MM.1S (cell line): Measurements from ENCODE around the gene MAU2.
A peak's percentile ranks its signal among the peaks of the same experiment; 100 is the strongest.

Experiments used
- DNase-seq: peaks from one replicate; pipeline ENCODE4 v3.0.0-alpha.2; 2015
- H2AFZ ChIP-seq: fragments of 300-600 bp; sonication (generic); 2 replicates; pipeline ENCODE4 v1.6.0; 2016; ENCODE audit warnings: antibody characterized with exemption, low read length
- H3F3A ChIP-seq: fragments of 300-600 bp; sonication (generic); 2 replicates; pipeline ENCODE4 v1.6.1; 2016; ENCODE audit warnings: mild to moderate bottlenecking, antibody characterized with exemption, low read length, moderate library complexity, mixed read lengths; ENCODE audit not compliant: insufficient read depth
- H3K27ac ChIP-seq: fragments of 300-600 bp; sonication (generic); 2 replicates; pipeline ENCODE4 v1.5.1; 2016; ENCODE audit warnings: mild to moderate bottlenecking, low read length
- H3K27me3 ChIP-seq: fragments of 300-600 bp; sonication (generic); replicated peaks from 2 replicates; pipeline ENCODE4 v1.6.0; 2016; ENCODE audit warnings: low read length; ENCODE audit not compliant: insufficient read depth
- H3K36me3 ChIP-seq: fragments of 300-600 bp; sonication (generic); replicated peaks from 2 replicates; pipeline ENCODE4 v1.6.1; 2016; ENCODE audit warnings: mild to moderate bottlenecking, low read length, mixed read lengths; ENCODE audit not compliant: insufficient read depth
- H3K4me1 ChIP-seq: fragments of 300-600 bp; sonication (generic); 2 replicates; pipeline ENCODE4 v1.6.1; 2016; ENCODE audit warnings: low read length, mixed read lengths
- H3K4me2 ChIP-seq: fragments of 300-600 bp; sonication (generic); 2 replicates; pipeline ENCODE4 v1.6.0; 2016; ENCODE audit warnings: low read depth, low read length
- H3K4me3 ChIP-seq: fragments of 300-600 bp; sonication (generic); 2 replicates; pipeline ENCODE4 v1.5.1; 2016; ENCODE audit warnings: low read length, mixed read lengths
- H3K79me2 ChIP-seq: fragments of 300-600 bp; sonication (generic); 2 replicates; pipeline ENCODE4 v1.6.1; 2016; ENCODE audit warnings: mixed run types, low read length, mixed read lengths
- H3K9ac ChIP-seq: fragments of 300-600 bp; sonication (generic); 2 replicates; pipeline ENCODE4 v1.6.1; 2016; ENCODE audit warnings: low read length, mixed read lengths
- H3K9me2 ChIP-seq: fragments of 300-600 bp; sonication (generic); replicated peaks from 2 replicates; pipeline ENCODE4 v1.6.1; 2016; ENCODE audit warnings: mild to moderate bottlenecking, low read length, mixed read lengths; ENCODE audit not compliant: insufficient read depth
- H3K9me3 ChIP-seq: fragments of 300-600 bp; sonication (generic); replicated peaks from 2 replicates; pipeline ENCODE4 v1.6.1; 2016; ENCODE audit warnings: mild to moderate bottlenecking, low read length, mixed read lengths; ENCODE audit not compliant: insufficient read depth
- H4K20me1 ChIP-seq: fragments of 300-600 bp; sonication (generic); 2 replicates; pipeline ENCODE4 v1.6.1; 2016; ENCODE audit warnings: mild to moderate bottlenecking, low read length, moderate library complexity, mixed read lengths; ENCODE audit not compliant: insufficient read depth
- EZH2 ChIP-seq: fragments of 300-600 bp; sonication (generic); optimal IDR thresholded peaks from 2 replicates; pipeline ENCODE3; 2017; ENCODE audit warnings: low read depth, mild to moderate bottlenecking, antibody characterized with exemption, low read length, mixed read lengths
- EZH2phosphoT487 ChIP-seq: fragments of 300-600 bp; sonication (generic); IDR thresholded peaks from 2 replicates; pipeline ENCODE4 v1.6.1; 2018; ENCODE audit warnings: antibody characterized with exemption, low read length
- TF ChIP-seq, protein P1 (sequence below): fragments of 300-600 bp; sonication (generic); IDR thresholded peaks from 2 replicates; pipeline ENCODE4 v1.5.1; 2016; ENCODE audit warnings: antibody characterized with exemption, low read length, mixed read lengths

Gene MAU2

DNA sequence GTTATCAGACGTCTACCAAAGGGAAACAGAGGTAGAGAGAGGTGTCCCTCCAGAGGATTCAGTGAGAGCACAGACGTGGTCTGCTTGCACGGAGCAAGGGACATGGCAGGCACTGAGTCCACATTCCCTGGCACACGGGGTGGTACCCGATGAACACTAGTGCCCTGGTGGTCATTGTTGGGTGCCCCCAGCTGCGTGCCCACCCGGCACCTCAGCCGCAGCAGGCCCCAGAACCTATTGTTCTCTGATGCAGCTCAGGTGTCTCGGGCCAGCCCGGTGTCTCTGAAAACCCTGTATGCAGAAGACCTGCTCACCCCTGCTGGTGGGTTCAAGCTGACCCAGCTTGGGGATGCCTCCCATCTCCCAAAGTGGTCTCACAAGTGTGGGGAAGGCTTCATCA lies 12.3 kb upstream of the MAU2 start:
- H3F3A ChIP-seq: no peaks in the 10 kb centered on the region
- peaks cover 11% of the 10 kb centered on the region for H3K79me2 ChIP-seq
- DNase-seq: no peak
- H3K27ac ChIP-seq: no peak overlapping the region
- no peak overlapping the region for H3K4me2 ChIP-seq
- H3K9me2 ChIP-seq: no peaks in the 10 kb centered on the region
- no peak overlapping the region for H2AFZ ChIP-seq
- no peaks in the 10 kb centered on the region for H3K27me3 ChIP-seq
- H4K20me1 ChIP-seq: no peaks in the 10 kb centered on the region
- no peak overlapping the region for H3K9ac ChIP-seq
- H3K4me1 ChIP-seq: no peaks in the 10 kb centered on the region
- H3K9me3 ChIP-seq: no peaks in the 10 kb centered on the region
- H3K36me3 ChIP-seq: peaks cover 4% of the 10 kb centered on the region; the same call in 1 of the 2 replicates
- no peak overlapping the region for H3K4me3 ChIP-seq
- TF ChIP-seq EZH2: no peak
- no peak for TF ChIP-seq EZH2phosphoT487

DNA sequence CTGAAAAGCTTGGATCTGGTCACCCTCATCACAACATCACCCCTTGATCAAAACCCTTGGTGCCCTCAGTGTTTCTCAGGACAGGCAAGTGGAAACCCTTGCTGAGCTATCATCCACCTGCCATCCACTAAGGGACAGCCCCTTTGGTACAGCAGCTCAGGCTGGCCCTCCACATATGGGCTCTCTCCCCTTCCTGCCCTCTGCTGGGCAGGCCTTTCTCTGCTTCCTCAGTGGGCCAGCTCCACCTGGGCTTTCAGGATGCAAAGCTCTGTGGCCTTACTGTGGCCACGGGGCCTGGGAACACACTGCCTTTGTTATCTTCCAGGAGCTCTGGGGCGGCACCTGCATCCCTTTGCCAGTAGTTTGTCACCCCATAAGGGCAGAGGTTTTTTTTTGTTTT lies 5.2 kb upstream of the MAU2 start:
- TF ChIP-seq EZH2: no peak
- TF ChIP-seq, protein P1, sequence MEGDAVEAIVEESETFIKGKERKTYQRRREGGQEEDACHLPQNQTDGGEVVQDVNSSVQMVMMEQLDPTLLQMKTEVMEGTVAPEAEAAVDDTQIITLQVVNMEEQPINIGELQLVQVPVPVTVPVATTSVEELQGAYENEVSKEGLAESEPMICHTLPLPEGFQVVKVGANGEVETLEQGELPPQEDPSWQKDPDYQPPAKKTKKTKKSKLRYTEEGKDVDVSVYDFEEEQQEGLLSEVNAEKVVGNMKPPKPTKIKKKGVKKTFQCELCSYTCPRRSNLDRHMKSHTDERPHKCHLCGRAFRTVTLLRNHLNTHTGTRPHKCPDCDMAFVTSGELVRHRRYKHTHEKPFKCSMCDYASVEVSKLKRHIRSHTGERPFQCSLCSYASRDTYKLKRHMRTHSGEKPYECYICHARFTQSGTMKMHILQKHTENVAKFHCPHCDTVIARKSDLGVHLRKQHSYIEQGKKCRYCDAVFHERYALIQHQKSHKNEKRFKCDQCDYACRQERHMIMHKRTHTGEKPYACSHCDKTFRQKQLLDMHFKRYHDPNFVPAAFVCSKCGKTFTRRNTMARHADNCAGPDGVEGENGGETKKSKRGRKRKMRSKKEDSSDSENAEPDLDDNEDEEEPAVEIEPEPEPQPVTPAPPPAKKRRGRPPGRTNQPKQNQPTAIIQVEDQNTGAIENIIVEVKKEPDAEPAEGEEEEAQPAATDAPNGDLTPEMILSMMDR: no peak
- TF ChIP-seq EZH2phosphoT487: no peak
- Histone ChIP-seq H3K9me2 (no peaks in the 10 kb centered on the region), H3K36me3 (peaks cover 4% of the 10 kb centered on the region; the same call in 1 of the 2 replicates), H2AFZ (no peak overlapping the region), H3K9me3 (no peaks in the 10 kb centered on the region), H3K4me2 (no peak overlapping the region), H3K27me3 (no peaks in the 10 kb centered on the region), H4K20me1 (no peaks in the 10 kb centered on the region), H3K9ac (no peak overlapping the region), H3K27ac (no peak overlapping the region), H3K4me1 (no peaks in the 10 kb centered on the region), H3F3A (no peaks in the 10 kb centered on the region), H3K79me2 (peaks cover 55% of the 10 kb centered on the region), H3K4me3 (no peak overlapping the region)
- DNase-seq: no peak

GRCh38 chr19:19316082-19316481 lies 4.5 kb upstream of the MAU2 start:
- Histone ChIP-seq H3K4me2 (no peak overlapping the region), H3K36me3 (peaks cover 4% of the 10 kb centered on the region; the same call in 1 of the 2 replicates), H4K20me1 (no peaks in the 10 kb centered on the region), H3K4me3 (no peak overlapping the region), H3K79me2 (peaks cover 60% of the 10 kb centered on the region), H3K4me1 (no peaks in the 10 kb centered on the region), H3K9ac (no peak overlapping the region), H3K27ac (no peak overlapping the region), H2AFZ (no peak overlapping the region), H3F3A (no peaks in the 10 kb centered on the region), H3K9me2 (no peaks in the 10 kb centered on the region), H3K9me3 (no peaks in the 10 kb centered on the region), H3K27me3 (no peaks in the 10 kb centered on the region)
- no peak for DNase-seq
- TF ChIP-seq EZH2phosphoT487: no peak

- Histone ChIP-seq H4K20me1 (no peaks in the 10 kb centered on the region), H3K4me3 (peak overlapping the region; percentile 100), H3F3A (no peaks in the 10 kb centered on the region), H3K9me3 (no peaks in the 10 kb centered on the region), H3K27me3 (no peaks in the 10 kb centered on the region), H3K36me3 (0 out of 2 replicates have a peak, but pooled peaks cover 3% of the 10 kb centered on the region), H3K9me2 (no peaks in the 10 kb centered on the region), H3K27ac (peak overlapping the region; percentile 77; the same call in 1 of the 2 replicates), H3K9ac (peak overlapping the region; percentile 98), H2AFZ (peak overlapping the region; percentile 87), H3K4me2 (peak overlapping the region; percentile 84), H3K4me1 (no peaks in the 10 kb centered on the region; the same call in 1 of the 2 replicates), H3K79me2 (peaks cover 84% of the 10 kb centered on the region)
- TF ChIP-seq EZH2 (no peak), EZH2phosphoT487 (no peak)
- TF ChIP-seq, protein P1: no peak
- DNase-seq: peak; percentile 15
Measured at GRCh38 chr19:19319732-19320360, 783 bp upstream of the MAU2 start.
